Activated CD8-positive, alpha-beta T cell treated with anti-CD3 and anti-CD28 coated beads for 36 hours (primary cell): ENCODE results near the gene TENT5C. TPM values are rescaled to one million over a fixed set of nuclear protein-coding genes. Genes with fewer than 3 reads are reported as not detected.

ENCODE experiments used
- ATAC-seq: fragments of 200-7000 bp; cut with Tn5 transposase; one replicate; pipeline ENCODE4 v1.10.0; 2021; ENCODE audit warnings: mild to moderate bottlenecking, moderate library complexity
- CTCF ChIA-PET: fragments of 350-600 bp; sonication (Branson Sonifier 250); formaldehyde crosslinking; loops from one replicate; lab custom pipeline; 2021; ENCODE audit warnings: antibody characterized with exemption; lab: Charles Lee
- POLR2A ChIA-PET: fragments of 350-600 bp; sonication (Branson Sonifier 250); formaldehyde crosslinking; loops from one replicate; lab custom pipeline; 2021; ENCODE audit warnings: antibody characterized with exemption; lab: Charles Lee
- DNase-seq: peaks from one replicate; pipeline ENCODE4 v3.0.0-alpha.2; 2020
- H3K27ac Mint-ChIP-seq: one replicate; pipeline ENCODE4 v1.8.0; 2021; ENCODE audit warnings: mild to moderate bottlenecking, mixed read lengths
- H3K27me3 Mint-ChIP-seq: one replicate; pipeline ENCODE4 v1.8.0; 2021; ENCODE audit warnings: mixed read lengths
- H3K36me3 Mint-ChIP-seq: one replicate; pipeline ENCODE4 v1.8.0; 2021; ENCODE audit warnings: low read depth, mixed read lengths
- H3K4me1 Mint-ChIP-seq: one replicate; pipeline ENCODE4 v1.8.0; 2021; ENCODE audit warnings: low read depth, mixed read lengths
- H3K4me3 Mint-ChIP-seq: one replicate; pipeline ENCODE4 v1.8.0; 2021; ENCODE audit warnings: mild to moderate bottlenecking, moderate library complexity, mixed read lengths
- H3K9me3 Mint-ChIP-seq: one replicate; pipeline ENCODE4 v1.8.0; 2021; ENCODE audit warnings: mixed read lengths
- intact Hi-C: fragments of 100-400 bp; cut with micrococcal nuclease; formaldehyde crosslinking; loops from one replicate; pipeline ENCODE4 v1.10.0; 2022
- total RNA-seq, 2 experiments: library from RNA; stranded (reverse); gene quantifications; one replicate each; pipeline ENCODE4 v1.2.3, GENCODE V29; 2021
- TF ChIP-seq, protein P1 (sequence below): fragments of 200-600 bp; IDR thresholded peaks from one replicate; pipeline ENCODE4 v1.8.0; 2022; ENCODE audit warnings: antibody characterized with exemption, mild to moderate bottlenecking

TENT5C gene
- total RNA-seq, 2 experiments from 2014 or later = 13.1 to 13.6 TPM

- intact Hi-C loops = loop anchor here (10.0 kb wide), 1 partner anchor 660 kb away; the partner anchor contains the start of gene CD101
- ATAC-seq = peak; percentile 90
- peak; percentile 84 for DNase-seq
- TF ChIP-seq, protein P1, sequence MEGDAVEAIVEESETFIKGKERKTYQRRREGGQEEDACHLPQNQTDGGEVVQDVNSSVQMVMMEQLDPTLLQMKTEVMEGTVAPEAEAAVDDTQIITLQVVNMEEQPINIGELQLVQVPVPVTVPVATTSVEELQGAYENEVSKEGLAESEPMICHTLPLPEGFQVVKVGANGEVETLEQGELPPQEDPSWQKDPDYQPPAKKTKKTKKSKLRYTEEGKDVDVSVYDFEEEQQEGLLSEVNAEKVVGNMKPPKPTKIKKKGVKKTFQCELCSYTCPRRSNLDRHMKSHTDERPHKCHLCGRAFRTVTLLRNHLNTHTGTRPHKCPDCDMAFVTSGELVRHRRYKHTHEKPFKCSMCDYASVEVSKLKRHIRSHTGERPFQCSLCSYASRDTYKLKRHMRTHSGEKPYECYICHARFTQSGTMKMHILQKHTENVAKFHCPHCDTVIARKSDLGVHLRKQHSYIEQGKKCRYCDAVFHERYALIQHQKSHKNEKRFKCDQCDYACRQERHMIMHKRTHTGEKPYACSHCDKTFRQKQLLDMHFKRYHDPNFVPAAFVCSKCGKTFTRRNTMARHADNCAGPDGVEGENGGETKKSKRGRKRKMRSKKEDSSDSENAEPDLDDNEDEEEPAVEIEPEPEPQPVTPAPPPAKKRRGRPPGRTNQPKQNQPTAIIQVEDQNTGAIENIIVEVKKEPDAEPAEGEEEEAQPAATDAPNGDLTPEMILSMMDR = no peak
- H3K9me3 Mint-ChIP-seq = peaks cover 7% of the 10 kb centered on the region
- POLR2A ChIA-PET = interaction anchor here (0.8 to 2.7 kb wide), 3 partner anchors 9 to 887 kb away, joined by 3 to 17 read pairs (median 8); no protein-coding TSS in a partner anchor
- H3K27ac Mint-ChIP-seq = peak overlapping the region; percentile 77
- no peak overlapping the region for H3K4me3 Mint-ChIP-seq
- peaks cover 17% of the 10 kb centered on the region for H3K27me3 Mint-ChIP-seq
- peaks cover 64% of the 10 kb centered on the region for H3K4me1 Mint-ChIP-seq
- no peaks in the 10 kb centered on the region for H3K36me3 Mint-ChIP-seq
- CTCF ChIA-PET = interaction anchor here (0.7 to 4.1 kb wide), 6 partner anchors 9 to 130 kb away, joined by 3 to 22 read pairs (median 6); no protein-coding TSS in a partner anchor
Measured at GRCh38 chr1:117664314-117664713, 58.5 kb downstream of the TENT5C start.

- intact Hi-C loops = loop anchor here (10.0 kb wide), 1 partner anchor 661 kb away; the partner anchor contains the start of gene CD101
- POLR2A ChIA-PET = interaction anchor here (0.8 to 2.7 kb wide), 3 partner anchors 10 to 58 kb away, joined by 4 to 17 read pairs (median 8); no protein-coding TSS in a partner anchor
- H3K27ac Mint-ChIP-seq = peak overlapping the region; percentile 50
- CTCF ChIA-PET = interaction anchor here (2.2 to 4.1 kb wide), 3 partner anchors 9 to 131 kb away, joined by 8 to 22 read pairs (median 9); no protein-coding TSS in a partner anchor
- H3K4me1 Mint-ChIP-seq = peaks cover 51% of the 10 kb centered on the region
- H3K4me3 Mint-ChIP-seq = no peak overlapping the region
- no peak for ATAC-seq
- H3K36me3 Mint-ChIP-seq = no peaks in the 10 kb centered on the region
- no peak for DNase-seq
- TF ChIP-seq, protein P1 = no peak
- peaks cover 14% of the 10 kb centered on the region for H3K27me3 Mint-ChIP-seq
- H3K9me3 Mint-ChIP-seq = peaks cover 7% of the 10 kb centered on the region
Measured at GRCh38 chr1:117665556-117666270, 59.9 kb downstream of the TENT5C start.

- no peak for ATAC-seq
- intact Hi-C loops = loop anchor here (10.0 kb wide), 1 partner anchor 665 kb away; the partner anchor contains the start of gene CD101
- H3K36me3 Mint-ChIP-seq = no peaks in the 10 kb centered on the region
- no peak for DNase-seq
- POLR2A ChIA-PET = interaction anchor here (0.6 kb wide), 1 partner anchor 89 kb away, joined by 4 read pairs; no protein-coding TSS in a partner anchor
- H3K4me1 Mint-ChIP-seq = peaks cover 28% of the 10 kb centered on the region
- CTCF ChIA-PET = interaction anchor here (0.8 to 7.0 kb wide), 7 partner anchors 15 to 137 kb away, joined by 3 to 40 read pairs (median 6); no protein-coding TSS in a partner anchor
- peaks cover 35% of the 10 kb centered on the region for H3K27me3 Mint-ChIP-seq
- H3K4me3 Mint-ChIP-seq = no peak overlapping the region
- no peak overlapping the region for H3K27ac Mint-ChIP-seq
- H3K9me3 Mint-ChIP-seq = no peaks in the 10 kb centered on the region
- TF ChIP-seq, protein P1 = no peak
Measured at GRCh38 chr1:117669572-117669971, 63.7 kb downstream of the TENT5C start.

- ATAC-seq = no peak
- H3K9me3 Mint-ChIP-seq = no peaks in the 10 kb centered on the region
- TF ChIP-seq, protein P1 = no peak
- ChIA-PET POLR2A (no interaction called here), CTCF (interaction anchor here (1.4 to 7.0 kb wide), 5 partner anchors 12 to 137 kb away, joined by 4 to 40 read pairs (median 6); no protein-coding TSS in a partner anchor)
- H3K36me3 Mint-ChIP-seq = no peaks in the 10 kb centered on the region
- DNase-seq = no peak
- peaks cover 36% of the 10 kb centered on the region for H3K27me3 Mint-ChIP-seq
- no peak overlapping the region for H3K27ac Mint-ChIP-seq
- intact Hi-C loops = loop anchor here (5.0 kb wide), 1 partner anchor 134 kb away; no protein-coding TSS in a partner anchor
- H3K4me1 Mint-ChIP-seq = peaks cover 14% of the 10 kb centered on the region
- no peak overlapping the region for H3K4me3 Mint-ChIP-seq
Measured at GRCh38 chr1:117670976-117671780, 65.3 kb downstream of the TENT5C start.
